Urinary bladder (tissue), 4 donors: Measurements from ENCODE around the gene CADM2. TPM values are rescaled to one million over a fixed set of nuclear protein-coding genes. Genes with fewer than 3 reads are reported as not detected.

ENCODE experiments used
- DNase-seq: peaks from one replicate; pipeline ENCODE4 v3.0.0-alpha.2; 2015; ENCODE audit errors: extremely low spot score
- H3K27ac ChIP-seq: one replicate; pipeline ENCODE4 v1.5.1; 2013; ENCODE audit warnings: low read depth, mild to moderate bottlenecking, moderate library complexity
- H3K36me3 ChIP-seq: one replicate; pipeline ENCODE4 v1.6.1; 2013; ENCODE audit warnings: mild to moderate bottlenecking, moderate library complexity; ENCODE audit not compliant: insufficient read depth
- H3K4me1 ChIP-seq: one replicate; pipeline ENCODE4 v1.6.1; 2013; ENCODE audit warnings: mild to moderate bottlenecking, moderate library complexity; ENCODE audit not compliant: insufficient read depth
- H3K4me3 ChIP-seq: one replicate; pipeline ENCODE4 v1.5.1; 2013; ENCODE audit warnings: low read depth, low read length
- WGBS: extraction: QIAGEN DNeasy Blood & Tissue Kit; methylation state at CpG from one replicate; pipeline ENCODE4 v1.1.7; 2013; 5-methylcytosine and 5-hydroxymethylcytosine counted together
- polyA plus RNA-seq: library from polyadenylated mRNA; stranded (reverse); fragments of 200-250 nt; gene quantifications from one replicate; pipeline ENCODE4 v1.2.3, GENCODE V29; 2013
- total RNA-seq: library from RNA; depleted of rRNA; stranded (reverse); fragments of >200 nt; gene quantifications from one replicate; pipeline ENCODE4 v1.2.3, GENCODE V29; 2014
- donor health status: healthy with polysubstance abuse.
- donor health status: healthy.

The CADM2 gene
- total and polyA plus RNA-seq, 2 donors: 2.7 to 4.6 TPM

DNA sequence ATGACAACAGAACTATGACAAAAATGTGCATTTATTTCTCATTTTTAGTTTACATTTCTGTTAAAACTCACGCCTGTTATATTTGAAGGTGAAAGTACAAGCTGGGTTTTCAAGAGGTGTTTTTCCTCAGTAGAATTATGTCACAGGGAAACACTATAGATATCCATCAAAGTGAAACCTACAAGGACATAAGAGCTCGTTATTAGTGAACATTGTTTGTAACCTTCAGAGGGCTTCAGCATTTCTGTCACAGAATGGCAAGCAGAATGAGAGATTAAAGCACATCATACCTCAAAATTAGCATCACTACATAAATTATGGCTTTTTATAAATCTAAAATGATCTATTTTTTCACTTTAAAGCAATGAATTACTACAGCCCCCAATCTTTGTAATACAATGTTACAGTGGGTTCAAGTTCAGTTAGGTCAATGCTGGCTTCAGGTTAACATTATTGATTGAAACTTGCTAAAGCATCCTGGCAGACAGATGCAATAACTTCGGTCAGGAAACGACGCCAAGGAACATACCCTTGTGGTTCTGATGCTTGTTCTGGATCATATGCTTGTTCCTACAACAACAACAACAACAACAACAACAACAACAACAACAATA is 405.6 kb downstream of the CADM2 start:
- H3K36me3 ChIP-seq: no peaks in the 10 kb centered on the region
- H3K27ac ChIP-seq: no peak overlapping the region
- 83% methylated on average over 5 of the region's 5 CpGs for WGBS
- DNase-seq: no peak
- no peak overlapping the region for H3K4me3 ChIP-seq
- H3K4me1 ChIP-seq: no peaks in the 10 kb centered on the region

- Histone ChIP-seq H3K36me3 (no peaks in the 10 kb centered on the region), H3K4me3 (no peak overlapping the region), H3K4me1 (no peaks in the 10 kb centered on the region), H3K27ac (no peak overlapping the region)
- DNase-seq: no peak
- 97% methylated on average over 4 of the region's 4 CpGs for WGBS
These were observed 411.6 kb downstream of the CADM2 start for GRCh38 chr3:85370341-85370740.

DNA sequence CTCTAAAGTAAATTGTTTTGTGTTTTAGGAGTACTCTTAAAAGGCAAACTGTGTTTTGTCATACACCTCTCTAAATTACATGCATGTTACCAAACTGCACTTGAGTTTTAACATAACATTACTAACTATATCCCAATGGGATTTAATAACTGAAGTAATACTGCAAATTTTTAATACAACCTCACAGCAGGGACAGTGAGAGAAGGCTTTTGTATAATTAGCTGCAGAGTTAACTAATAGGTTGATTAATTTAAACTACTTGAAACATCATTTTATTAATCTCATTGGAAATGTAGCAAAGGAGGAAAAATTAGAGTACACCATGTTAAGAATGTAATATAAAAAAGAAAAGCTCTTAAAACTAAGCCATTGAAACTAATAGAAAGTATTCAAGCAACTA is 417.3 kb downstream of the CADM2 start:
- H3K27ac ChIP-seq: no peak overlapping the region
- no peak overlapping the region for H3K4me3 ChIP-seq

DNA sequence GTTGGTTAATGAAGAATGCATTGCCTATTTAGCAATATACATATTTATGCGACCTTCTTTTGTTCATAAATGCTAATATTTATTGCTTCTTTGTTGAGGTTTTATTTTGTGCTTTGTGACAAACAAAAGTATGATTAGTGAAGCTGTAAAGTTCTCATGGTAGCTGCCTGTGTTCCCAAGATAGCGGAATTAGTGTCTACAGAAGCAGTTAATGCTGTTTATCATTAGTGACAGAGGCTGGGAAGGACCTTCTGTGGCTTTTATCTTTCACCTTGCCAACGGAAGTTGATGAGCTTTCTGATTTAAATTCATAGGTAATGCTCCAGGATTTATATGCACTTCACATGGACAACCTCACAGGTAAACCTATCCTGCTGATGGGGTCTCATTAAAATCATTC is 418.3 kb downstream of the CADM2 start:
- Histone ChIP-seq H3K4me1 (no peaks in the 10 kb centered on the region), H3K4me3 (no peak overlapping the region), H3K36me3 (no peaks in the 10 kb centered on the region), H3K27ac (no peak overlapping the region)
- WGBS: 59% methylated on average over 3 of the region's 3 CpGs
- DNase-seq: no peak

More for the DNA sequence above, 417.3 kb downstream of the CADM2 start:
- DNase-seq: no peak
- no peaks in the 10 kb centered on the region for H3K36me3 ChIP-seq
- H3K4me1 ChIP-seq: no peaks in the 10 kb centered on the region

DNA sequence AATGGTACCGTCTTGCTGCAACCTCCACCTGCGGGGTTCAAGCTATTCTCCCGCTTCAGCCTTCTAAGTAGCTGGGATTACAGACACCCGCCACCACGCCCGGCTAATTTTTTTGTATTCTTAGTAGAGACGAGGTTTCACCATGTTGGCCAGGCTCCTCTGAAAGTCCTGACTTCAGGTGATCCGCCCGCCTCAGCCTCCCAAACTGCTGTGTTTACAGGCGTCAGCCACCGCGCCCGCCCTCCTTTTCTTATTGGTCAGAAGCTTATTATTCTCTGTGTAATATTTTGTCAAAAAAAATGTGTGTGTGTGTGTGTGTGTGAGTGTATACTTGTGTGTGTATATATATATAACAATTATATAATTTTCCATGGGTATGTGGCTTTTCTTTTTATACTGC is 425.6 kb downstream of the CADM2 start:
- H3K4me1 ChIP-seq: no peaks in the 10 kb centered on the region
- no peak overlapping the region for H3K27ac ChIP-seq
- no peak for DNase-seq
- no peaks in the 10 kb centered on the region for H3K36me3 ChIP-seq
- H3K4me3 ChIP-seq: no peak overlapping the region
- 94% methylated on average over 13 of the region's 13 CpGs for WGBS

- Histone ChIP-seq H3K27ac (no peak overlapping the region), H3K4me3 (no peak overlapping the region), H3K4me1 (no peaks in the 10 kb centered on the region), H3K36me3 (no peaks in the 10 kb centered on the region)
- 64% methylated on average over 6 of the region's 6 CpGs for WGBS
- no peak for DNase-seq
These were observed 429.2 kb downstream of the CADM2 start for GRCh38 chr3:85387913-85388505.

DNA sequence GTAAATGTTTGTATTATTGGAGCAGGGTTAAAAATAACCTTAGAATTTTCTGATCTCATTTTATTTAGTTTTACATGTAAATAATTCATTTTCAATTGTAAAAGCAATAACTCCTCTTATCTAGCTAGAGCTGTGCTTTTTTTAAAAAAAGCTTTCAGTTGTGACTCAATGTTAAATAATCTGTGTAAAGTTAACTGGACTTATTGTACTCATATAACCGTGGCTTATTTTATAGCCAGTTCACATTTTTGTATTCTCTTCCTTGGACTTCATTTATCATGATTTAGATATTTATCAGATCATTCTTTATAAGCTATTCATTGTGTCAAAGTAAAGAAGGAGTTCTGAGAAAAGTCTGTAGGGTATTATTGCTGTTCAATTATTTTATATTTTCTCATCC is 435.6 kb downstream of the CADM2 start:
- WGBS: 14% methylated on average over 1 of the region's 1 CpG
- no peaks in the 10 kb centered on the region for H3K4me1 ChIP-seq

DNA sequence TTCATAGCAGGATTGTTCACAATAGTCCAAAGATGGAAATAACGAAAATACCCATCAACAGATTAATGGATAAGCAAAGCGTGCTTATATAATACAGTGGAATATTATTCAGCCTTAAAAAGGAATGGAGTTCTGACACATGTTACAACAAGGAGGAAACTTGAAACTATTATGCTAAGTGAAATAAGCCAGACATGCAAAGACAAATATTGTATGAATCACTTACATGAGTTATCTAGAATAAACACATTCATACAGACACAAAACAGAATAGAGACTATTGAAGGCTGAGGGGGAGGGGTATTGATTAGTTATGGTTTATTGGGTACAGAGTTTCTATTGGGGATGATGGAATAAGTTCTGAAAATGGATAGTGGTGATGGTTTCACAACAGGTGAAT is 438.6 kb downstream of the CADM2 start:
- WGBS: 88% methylated on average over 2 of the region's 2 CpGs
- no peaks in the 10 kb centered on the region for H3K36me3 ChIP-seq
- no peak for DNase-seq
- H3K4me3 ChIP-seq: no peak overlapping the region
- no peaks in the 10 kb centered on the region for H3K4me1 ChIP-seq
- no peak overlapping the region for H3K27ac ChIP-seq

More for the DNA sequence above, 435.6 kb downstream of the CADM2 start:
- Histone ChIP-seq H3K4me3 (no peak overlapping the region), H3K36me3 (no peaks in the 10 kb centered on the region), H3K27ac (no peak overlapping the region)
- no peak for DNase-seq

- no peak for DNase-seq
- no peak overlapping the region for H3K27ac ChIP-seq
- H3K36me3 ChIP-seq: no peaks in the 10 kb centered on the region
- H3K4me3 ChIP-seq: no peak overlapping the region
- WGBS: 29% methylated on average over 4 of the region's 4 CpGs
- no peaks in the 10 kb centered on the region for H3K4me1 ChIP-seq
These were observed 467.3 kb downstream of the CADM2 start for GRCh38 chr3:85426121-85426520.

DNA sequence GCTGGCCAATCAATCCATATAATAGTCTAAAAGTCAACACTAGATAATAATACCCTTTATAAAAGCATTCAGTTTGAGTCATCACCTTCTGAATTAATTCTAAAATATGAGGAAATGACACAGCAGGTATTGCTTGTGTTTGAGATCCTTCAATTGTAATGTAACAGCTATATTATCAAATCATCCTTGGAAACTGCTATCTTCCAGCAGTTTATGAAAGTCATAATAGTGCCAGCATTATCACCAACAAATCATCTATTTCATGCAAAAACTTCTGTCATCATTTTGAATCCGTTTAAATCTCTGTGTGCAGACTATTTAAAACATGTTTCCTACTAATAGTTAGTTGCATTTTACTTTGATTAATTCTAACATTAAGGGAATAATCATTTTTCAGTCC is 468.7 kb downstream of the CADM2 start:
- H3K27ac ChIP-seq: no peak overlapping the region
- H3K4me1 ChIP-seq: no peaks in the 10 kb centered on the region
- 22% methylated on average over 1 of the region's 1 CpG for WGBS
- H3K36me3 ChIP-seq: no peaks in the 10 kb centered on the region
- no peak overlapping the region for H3K4me3 ChIP-seq
- no peak for DNase-seq

GRCh38 chr3:85432081-85432480 is 473.3 kb downstream of the CADM2 start:
- WGBS: 61% methylated on average over 5 of the region's 5 CpGs
- Histone ChIP-seq H3K4me1 (no peaks in the 10 kb centered on the region), H3K27ac (no peak overlapping the region), H3K4me3 (no peak overlapping the region), H3K36me3 (no peaks in the 10 kb centered on the region)
- DNase-seq: no peak

DNA sequence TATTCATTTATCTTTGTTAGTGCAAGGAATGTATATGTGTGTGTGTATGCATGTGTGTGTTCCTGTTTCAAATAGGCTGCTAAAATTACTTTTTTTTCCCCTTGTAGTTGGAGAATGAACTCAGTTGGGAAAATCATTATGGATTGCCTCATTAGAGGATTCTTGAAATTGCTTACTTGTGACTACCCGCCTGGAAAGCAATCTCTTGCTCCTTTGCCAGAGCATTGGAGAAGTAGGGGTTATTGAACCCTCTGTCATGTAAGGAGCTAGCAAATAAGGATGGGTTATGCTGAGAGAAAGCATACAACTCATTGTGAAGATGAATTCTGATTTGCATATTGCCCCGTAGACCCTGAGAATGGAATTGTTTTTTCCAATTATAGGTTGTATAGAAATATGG is 474.5 kb downstream of the CADM2 start:
- DNase-seq: no peak
- Histone ChIP-seq H3K4me1 (no peaks in the 10 kb centered on the region), H3K4me3 (no peak overlapping the region), H3K36me3 (no peaks in the 10 kb centered on the region), H3K27ac (no peak overlapping the region)
- 75% methylated on average over 2 of the region's 2 CpGs for WGBS

- Histone ChIP-seq H3K4me1 (no peaks in the 10 kb centered on the region), H3K4me3 (no peak overlapping the region), H3K27ac (no peak overlapping the region), H3K36me3 (no peaks in the 10 kb centered on the region)
- no peak for DNase-seq
- WGBS: 63% methylated on average over 4 of the region's 4 CpGs
These were observed 496.9 kb downstream of the CADM2 start for GRCh38 chr3:85455561-85456200.

DNA sequence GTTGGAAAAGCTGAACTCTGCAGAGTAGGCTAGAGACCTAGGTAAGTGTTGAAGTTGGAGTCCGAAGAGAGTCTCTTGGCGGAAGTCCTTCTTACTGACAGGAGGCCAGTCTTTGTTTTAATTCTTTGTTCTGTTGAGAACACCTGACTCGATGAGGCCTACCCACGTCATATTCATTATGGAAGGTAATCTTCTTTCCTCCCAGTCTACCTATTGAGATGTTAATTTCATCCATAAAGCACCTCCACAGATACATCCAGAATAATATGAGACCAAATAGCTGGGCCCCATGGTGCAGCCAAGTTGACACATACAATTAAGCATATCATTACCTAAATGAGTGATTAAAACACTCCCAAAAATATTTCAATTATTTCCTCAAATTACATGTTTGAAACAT is 515.5 kb downstream of the CADM2 start:
- no peak overlapping the region for H3K27ac ChIP-seq
- 89% methylated on average over 4 of the region's 4 CpGs for WGBS
- H3K36me3 ChIP-seq: no peaks in the 10 kb centered on the region
- DNase-seq: no peak
- H3K4me3 ChIP-seq: no peak overlapping the region
- H3K4me1 ChIP-seq: no peaks in the 10 kb centered on the region
